Mesendoderm (in vitro differentiated cells): ENCODE results near the gene LMBR1.

ENCODE experiments used
- DNase-seq: peaks from one replicate; pipeline ENCODE4 v3.0.0; 2013
- H2AK5ac ChIP-seq: 2 replicates; pipeline ENCODE4 v1.6.1; 2013; ENCODE audit warnings: low read length, inconsistent platforms
- H2BK120ac ChIP-seq: 2 replicates; pipeline ENCODE4 v1.6.1; 2013; ENCODE audit warnings: low read depth, mild to moderate bottlenecking, low read length, moderate library complexity, mixed read lengths
- H2BK15ac ChIP-seq: replicated peaks from 2 replicates; pipeline ENCODE4 v1.6.1; 2013; ENCODE audit warnings: low read depth, mild to moderate bottlenecking, moderate library complexity
- H2BK5ac ChIP-seq: 2 replicates; pipeline ENCODE4 v1.6.1; 2013; ENCODE audit warnings: low read length, inconsistent platforms
- H3K18ac ChIP-seq: 2 replicates; pipeline ENCODE4 v1.6.1; 2013; ENCODE audit warnings: mild to moderate bottlenecking, low read length, mixed read lengths
- H3K23ac ChIP-seq: one replicate; pipeline ENCODE4 v1.6.1; 2013; ENCODE audit warnings: low read length
- H3K27ac ChIP-seq: 2 replicates; pipeline ENCODE4 v1.5.1; 2013; ENCODE audit warnings: low read depth, mild to moderate bottlenecking, inconsistent platforms, low read length, moderate library complexity
- H3K27me3 ChIP-seq: 2 replicates; pipeline ENCODE4 v1.6.1; 2013; ENCODE audit warnings: low read length, control low read depth, mild to moderate bottlenecking, inconsistent platforms; ENCODE audit not compliant: insufficient read depth, poor library complexity
- H3K36me3 ChIP-seq: 2 replicates; pipeline ENCODE4 v1.6.1; 2013; ENCODE audit warnings: low read length, inconsistent platforms; ENCODE audit not compliant: control insufficient read depth, insufficient read depth
- H3K4ac ChIP-seq: one replicate; pipeline ENCODE4 v1.6.1; 2013; ENCODE audit warnings: low read depth, mild to moderate bottlenecking, low read length, moderate library complexity
- H3K4me1 ChIP-seq: 2 replicates; pipeline ENCODE4 v1.6.1; 2013; ENCODE audit warnings: low read depth, low read length, inconsistent platforms; ENCODE audit not compliant: control insufficient read depth
- H3K4me2 ChIP-seq: 2 replicates; pipeline ENCODE4 v1.6.1; 2013; ENCODE audit warnings: low read length
- H3K4me3 ChIP-seq: 2 replicates; pipeline ENCODE4 v1.5.1; 2013; ENCODE audit warnings: mild to moderate bottlenecking, low read length
- H3K56ac ChIP-seq: one replicate; pipeline ENCODE4 v1.6.1; 2013; ENCODE audit warnings: low read length
- H3K79me1 ChIP-seq: 2 replicates; pipeline ENCODE4 v1.6.1; 2013; ENCODE audit warnings: low read length, inconsistent platforms
- H3K79me2 ChIP-seq: 2 replicates; pipeline ENCODE4 v1.6.1; 2013; ENCODE audit warnings: mild to moderate bottlenecking, low read length; ENCODE audit not compliant: control insufficient read depth, insufficient read depth
- H3K9ac ChIP-seq: 2 replicates; pipeline ENCODE4 v1.6.1; 2013; ENCODE audit warnings: low read length, inconsistent platforms
- H4K5ac ChIP-seq: one replicate; pipeline ENCODE4 v1.6.1; 2013; ENCODE audit warnings: low read length
- H4K8ac ChIP-seq: one replicate; pipeline ENCODE4 v1.6.1; 2013; ENCODE audit warnings: low read depth, mild to moderate bottlenecking, control low read depth, low read length, moderate library complexity
- WGBS: extraction: QIAGEN DNeasy Blood & Tissue Kit; methylation state at CpG from one replicate; pipeline ENCODE4 v1.1.7; 2013; ENCODE audit warnings: low lambda C conversion rate, missing lambda C conversion rate; ENCODE audit not compliant: insufficient coverage; ENCODE audit errors: extremely low coverage; 5-methylcytosine and 5-hydroxymethylcytosine counted together

Gene LMBR1

GRCh38 chr7:156834462-156834861 lies 58.5 kb downstream of the LMBR1 start:
- Histone ChIP-seq H3K18ac (no peak overlapping the region), H4K8ac (no peak overlapping the region), H3K23ac (no peak overlapping the region), H2BK5ac (no peak overlapping the region), H3K4me2 (no peak overlapping the region), H3K79me2 (no peaks in the 10 kb centered on the region), H3K9ac (no peak overlapping the region), H3K4me3 (no peak overlapping the region), H2BK120ac (no peak overlapping the region), H2BK15ac (no peak overlapping the region), H3K56ac (no peak overlapping the region), H2AK5ac (no peak overlapping the region), H4K5ac (no peak overlapping the region), H3K36me3 (no peaks in the 10 kb centered on the region), H3K79me1 (peaks cover under 1% of the 10 kb centered on the region), H3K4ac (no peak overlapping the region), H3K27ac (no peak overlapping the region), H3K4me1 (no peaks in the 10 kb centered on the region), H3K27me3 (no peaks in the 10 kb centered on the region)
- DNase-seq: no peak
- WGBS: no CpG with 5 or more reads among the region's 3 CpGs

DNA sequence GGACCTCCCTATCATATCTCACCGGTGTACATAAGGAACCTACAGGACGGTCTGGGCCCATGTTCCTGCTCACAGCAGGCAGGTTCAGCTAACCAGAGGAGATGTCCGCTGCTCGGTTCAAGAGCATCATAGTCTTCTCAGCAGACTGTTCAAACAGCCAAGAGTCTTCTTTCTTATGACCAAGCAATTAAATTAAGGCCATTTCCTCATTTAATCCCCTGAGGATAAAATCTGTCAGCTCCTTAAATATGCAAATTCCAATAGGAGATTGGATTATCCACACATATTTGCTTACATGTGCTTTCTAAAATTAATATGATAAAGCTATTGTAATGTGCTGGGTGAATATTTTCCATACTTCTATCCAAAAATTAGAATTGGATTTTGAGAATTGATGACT lies 59.7 kb downstream of the LMBR1 start:
- Histone ChIP-seq H3K27me3 (no peaks in the 10 kb centered on the region), H2BK5ac (no peak overlapping the region), H3K4me2 (no peak overlapping the region), H3K18ac (no peak overlapping the region), H2BK120ac (no peak overlapping the region), H3K4me3 (no peak overlapping the region), H3K9ac (no peak overlapping the region), H3K4ac (no peak overlapping the region), H3K56ac (no peak overlapping the region), H4K8ac (no peak overlapping the region), H2BK15ac (no peak overlapping the region), H3K79me1 (no peaks in the 10 kb centered on the region), H2AK5ac (no peak overlapping the region), H3K4me1 (no peaks in the 10 kb centered on the region), H4K5ac (no peak overlapping the region), H3K36me3 (no peaks in the 10 kb centered on the region), H3K27ac (no peak overlapping the region), H3K79me2 (no peaks in the 10 kb centered on the region), H3K23ac (no peak overlapping the region)
- no CpG with 5 or more reads among the region's 4 CpGs for whole genome bisulfite sequencing
- DNase-seq: no peak

DNA sequence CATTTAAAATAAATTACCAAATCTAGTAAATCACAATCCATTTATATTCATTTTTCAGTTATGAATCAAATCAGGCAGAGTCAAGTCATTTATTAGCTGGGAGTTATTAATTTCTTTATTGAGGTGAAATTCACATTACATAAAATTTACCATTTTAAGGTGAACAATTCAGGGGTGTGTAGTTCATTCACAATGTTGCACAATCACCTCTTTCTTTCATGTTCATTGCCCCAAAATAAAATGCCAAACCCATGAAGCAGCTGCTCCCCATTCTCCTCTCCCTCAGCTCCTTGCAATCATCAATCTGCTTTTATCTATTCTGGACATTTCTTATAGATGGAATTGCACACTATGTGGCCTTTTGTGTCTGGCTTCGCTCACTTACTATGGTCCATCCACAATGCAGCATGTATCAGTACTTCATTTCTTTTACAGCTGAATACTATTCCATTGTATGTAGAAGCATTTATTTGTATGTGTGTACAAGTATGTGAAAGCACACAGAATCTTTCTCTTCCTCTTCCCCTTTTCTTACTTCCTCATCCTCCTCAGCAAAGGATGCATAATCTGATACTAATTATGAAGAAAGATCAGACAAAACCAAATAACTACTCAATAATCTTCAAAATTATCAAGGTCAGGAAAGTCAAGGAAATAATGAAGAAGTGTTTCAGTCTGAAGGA lies 60.6 kb downstream of the LMBR1 start:
- Histone ChIP-seq H2BK5ac (no peak overlapping the region), H2AK5ac (no peak overlapping the region), H3K23ac (no peak overlapping the region), H3K56ac (no peak overlapping the region), H2BK120ac (no peak overlapping the region), H3K4me2 (no peak overlapping the region), H2BK15ac (no peak overlapping the region), H3K9ac (no peak overlapping the region), H3K27me3 (no peaks in the 10 kb centered on the region), H3K79me1 (no peaks in the 10 kb centered on the region), H3K27ac (no peak overlapping the region), H3K4me1 (no peaks in the 10 kb centered on the region), H4K5ac (no peak overlapping the region), H4K8ac (no peak overlapping the region), H3K4ac (no peak overlapping the region), H3K4me3 (no peak overlapping the region), H3K36me3 (no peaks in the 10 kb centered on the region), H3K79me2 (no peaks in the 10 kb centered on the region), H3K18ac (no peak overlapping the region)
- WGBS: no CpG with 5 or more reads among the region's 1 CpG
- DNase-seq: no peak

- Histone ChIP-seq H3K27ac (no peak overlapping the region), H3K23ac (no peak overlapping the region), H3K4ac (no peak overlapping the region), H3K36me3 (peaks cover under 1% of the 10 kb centered on the region), H3K9ac (no peak overlapping the region), H3K4me3 (no peak overlapping the region), H3K4me1 (no peaks in the 10 kb centered on the region), H3K79me2 (no peaks in the 10 kb centered on the region), H2BK15ac (no peak overlapping the region), H4K8ac (no peak overlapping the region), H2AK5ac (no peak overlapping the region), H3K79me1 (no peaks in the 10 kb centered on the region), H2BK5ac (no peak overlapping the region), H2BK120ac (no peak overlapping the region), H3K56ac (no peak overlapping the region), H3K27me3 (no peaks in the 10 kb centered on the region), H3K4me2 (no peak overlapping the region), H4K5ac (no peak overlapping the region), H3K18ac (no peak overlapping the region)
- no CpG with 5 or more reads among the region's 6 CpGs for WGBS
- DNase-seq: no peak
These were observed 63.2 kb downstream of the LMBR1 start for GRCh38 chr7:156829669-156830336.

GRCh38 chr7:156827587-156828203 lies 65.3 kb downstream of the LMBR1 start:
- H3K4me3 ChIP-seq: no peak overlapping the region
- H3K36me3 ChIP-seq: peaks cover 1% of the 10 kb centered on the region
- no peak overlapping the region for H3K56ac ChIP-seq
- H3K18ac ChIP-seq: no peak overlapping the region
- H4K8ac ChIP-seq: no peak overlapping the region
- WGBS: no CpG with 5 or more reads among the region's 6 CpGs
- H3K9ac ChIP-seq: no peak overlapping the region
- H2AK5ac ChIP-seq: no peak overlapping the region
- H3K79me2 ChIP-seq: no peaks in the 10 kb centered on the region
- no peak overlapping the region for H3K4ac ChIP-seq
- H3K79me1 ChIP-seq: no peaks in the 10 kb centered on the region
- H3K27ac ChIP-seq: no peak overlapping the region
- DNase-seq: peak; percentile 27
- H4K5ac ChIP-seq: no peak overlapping the region
- no peak overlapping the region for H2BK15ac ChIP-seq
- no peaks in the 10 kb centered on the region for H3K4me1 ChIP-seq
- H3K4me2 ChIP-seq: no peak overlapping the region
- H2BK5ac ChIP-seq: no peak overlapping the region
- H3K23ac ChIP-seq: no peak overlapping the region
- H2BK120ac ChIP-seq: no peak overlapping the region
- no peaks in the 10 kb centered on the region for H3K27me3 ChIP-seq
